Epithelial cell of proximal tubule (primary cell): ENCODE results near the gene CHAF1A. TPM values are rescaled to one million over a fixed set of nuclear protein-coding genes. Genes with fewer than 3 reads are reported as not detected.

Experiments used
- DNase-seq: peaks from one replicate; pipeline ENCODE4 v3.0.0-alpha.2; 2011; ENCODE audit warnings: low read depth
- H3K4me3 ChIP-seq: 2 replicates; pipeline ENCODE4 v1.5.1; 2011; ENCODE audit warnings: low read depth, mild to moderate bottlenecking, low read length
- total RNA-seq: library from RNA; depleted of rRNA; stranded (reverse); fragments of >200 nt; gene quantifications from 2 replicates; pipeline ENCODE4 v1.2.3, GENCODE V29; 2015
- TF ChIP-seq, protein P1 (sequence below): conservative IDR thresholded peaks from 2 replicates; pipeline ENCODE4 v1.5.1; 2012; ENCODE audit warnings: low read depth, mild to moderate bottlenecking, low read length

Gene CHAF1A
- total RNA-seq, 1 donor from 2014 or later = 36.7 TPM

DNA sequence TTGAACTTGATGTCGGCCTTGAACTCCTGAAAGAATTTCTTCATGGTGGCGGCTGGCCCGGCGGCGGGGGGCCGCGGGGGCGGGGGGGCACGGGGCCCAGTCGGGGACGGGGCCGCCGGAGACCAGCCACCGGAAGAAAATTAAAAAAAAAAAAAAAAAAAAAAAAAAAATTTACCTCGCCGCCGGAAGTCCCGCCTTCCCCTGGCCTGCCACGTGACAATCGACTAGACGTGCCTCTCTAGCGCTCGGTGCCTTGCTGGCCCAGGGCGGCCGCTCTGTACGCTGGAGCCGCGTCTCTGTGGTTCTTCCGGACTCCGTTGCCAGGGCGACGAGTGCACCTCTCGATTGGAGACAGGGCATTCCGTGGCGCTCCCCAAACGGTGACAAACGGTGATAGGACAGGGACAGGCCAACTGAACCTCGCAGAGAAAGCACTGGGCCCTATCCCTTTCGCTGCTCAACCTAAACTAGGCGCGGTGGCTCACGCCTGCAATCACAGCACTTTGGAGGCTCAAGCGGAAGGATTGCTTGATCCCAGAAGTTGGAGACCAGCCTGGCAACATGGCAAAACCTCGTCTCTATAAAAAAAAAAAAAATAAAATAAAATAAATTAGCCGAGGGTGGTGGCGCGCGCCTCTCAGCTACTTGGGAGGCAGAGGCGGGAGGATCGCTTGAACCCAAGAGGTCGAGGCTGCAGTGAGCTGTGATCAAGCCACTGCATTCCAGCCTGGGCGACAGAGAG, 55.4 kb downstream of the CHAF1A start, which contains the start of gene UBXN6:
UBXN6 (minus strand) TSS at position 141 of the 742 bp plus-strand sequence; CDS start at position 44, 97 bp downstream.
- TF ChIP-seq, protein P1, sequence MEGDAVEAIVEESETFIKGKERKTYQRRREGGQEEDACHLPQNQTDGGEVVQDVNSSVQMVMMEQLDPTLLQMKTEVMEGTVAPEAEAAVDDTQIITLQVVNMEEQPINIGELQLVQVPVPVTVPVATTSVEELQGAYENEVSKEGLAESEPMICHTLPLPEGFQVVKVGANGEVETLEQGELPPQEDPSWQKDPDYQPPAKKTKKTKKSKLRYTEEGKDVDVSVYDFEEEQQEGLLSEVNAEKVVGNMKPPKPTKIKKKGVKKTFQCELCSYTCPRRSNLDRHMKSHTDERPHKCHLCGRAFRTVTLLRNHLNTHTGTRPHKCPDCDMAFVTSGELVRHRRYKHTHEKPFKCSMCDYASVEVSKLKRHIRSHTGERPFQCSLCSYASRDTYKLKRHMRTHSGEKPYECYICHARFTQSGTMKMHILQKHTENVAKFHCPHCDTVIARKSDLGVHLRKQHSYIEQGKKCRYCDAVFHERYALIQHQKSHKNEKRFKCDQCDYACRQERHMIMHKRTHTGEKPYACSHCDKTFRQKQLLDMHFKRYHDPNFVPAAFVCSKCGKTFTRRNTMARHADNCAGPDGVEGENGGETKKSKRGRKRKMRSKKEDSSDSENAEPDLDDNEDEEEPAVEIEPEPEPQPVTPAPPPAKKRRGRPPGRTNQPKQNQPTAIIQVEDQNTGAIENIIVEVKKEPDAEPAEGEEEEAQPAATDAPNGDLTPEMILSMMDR = no peak
- H3K4me3 ChIP-seq = peak within 1 kb of the TSS; percentile 94
- peak; percentile 73 for DNase-seq

DNA sequence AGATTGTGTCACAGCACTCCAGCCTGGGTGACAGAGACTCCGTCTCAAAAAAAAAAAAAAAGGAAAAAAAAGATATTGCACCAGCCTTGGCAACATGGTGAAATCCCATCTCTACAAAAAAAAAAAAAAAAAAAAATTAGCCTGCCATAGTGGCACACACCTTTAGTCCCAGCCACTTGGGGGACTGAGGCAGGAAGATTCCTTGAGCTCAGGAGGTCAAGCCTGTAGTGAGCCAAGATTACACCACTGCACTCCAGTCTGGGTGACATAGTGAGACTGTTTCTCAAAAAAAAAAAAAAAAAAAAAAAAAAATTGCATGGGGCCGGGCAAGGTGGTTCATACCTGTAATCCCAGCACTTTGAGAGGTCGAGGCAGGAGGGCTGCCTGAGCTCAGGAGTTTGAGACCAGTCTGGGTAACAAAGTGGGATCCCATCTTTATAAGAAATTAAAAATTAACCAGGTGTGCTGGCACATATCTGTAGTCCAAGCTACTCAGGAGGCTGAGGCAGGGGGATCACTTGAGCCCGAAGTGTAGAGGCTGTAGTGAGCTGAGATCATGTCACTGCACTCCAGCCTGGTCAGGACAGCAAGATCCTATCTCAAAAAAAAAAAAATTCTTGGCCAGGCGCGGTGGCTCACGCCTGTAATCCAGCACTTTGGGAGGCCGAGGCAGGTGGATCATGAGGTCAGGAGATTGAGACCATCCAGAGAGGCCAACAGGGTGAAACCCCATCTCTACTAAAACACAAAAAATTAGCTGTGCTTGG, 62.6 kb downstream of the CHAF1A start:
- DNase-seq = no peak
- H3K4me3 ChIP-seq = no peak overlapping the region
- TF ChIP-seq, protein P1 = no peak

DNA sequence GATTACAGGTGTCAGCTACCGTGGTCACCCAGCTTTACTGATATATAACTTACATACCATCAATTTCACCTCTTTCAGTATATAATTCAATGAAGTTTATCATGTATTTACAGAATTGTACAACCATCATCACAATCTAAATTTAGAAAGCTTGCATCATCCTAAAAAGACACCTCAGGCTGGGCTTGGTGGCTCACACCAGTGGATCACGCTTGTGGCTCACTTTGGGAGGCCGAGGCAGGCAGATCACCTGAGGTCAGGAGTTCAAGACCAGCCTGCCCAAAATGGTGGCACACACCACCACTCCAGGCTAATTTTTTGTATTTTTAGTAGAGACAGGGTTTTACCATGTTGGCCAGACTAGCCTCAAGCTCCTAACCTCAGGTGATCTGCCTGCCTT, 65.4 kb downstream of the CHAF1A start:
- DNase-seq = no peak
- TF ChIP-seq, protein P1 = no peak

DNA sequence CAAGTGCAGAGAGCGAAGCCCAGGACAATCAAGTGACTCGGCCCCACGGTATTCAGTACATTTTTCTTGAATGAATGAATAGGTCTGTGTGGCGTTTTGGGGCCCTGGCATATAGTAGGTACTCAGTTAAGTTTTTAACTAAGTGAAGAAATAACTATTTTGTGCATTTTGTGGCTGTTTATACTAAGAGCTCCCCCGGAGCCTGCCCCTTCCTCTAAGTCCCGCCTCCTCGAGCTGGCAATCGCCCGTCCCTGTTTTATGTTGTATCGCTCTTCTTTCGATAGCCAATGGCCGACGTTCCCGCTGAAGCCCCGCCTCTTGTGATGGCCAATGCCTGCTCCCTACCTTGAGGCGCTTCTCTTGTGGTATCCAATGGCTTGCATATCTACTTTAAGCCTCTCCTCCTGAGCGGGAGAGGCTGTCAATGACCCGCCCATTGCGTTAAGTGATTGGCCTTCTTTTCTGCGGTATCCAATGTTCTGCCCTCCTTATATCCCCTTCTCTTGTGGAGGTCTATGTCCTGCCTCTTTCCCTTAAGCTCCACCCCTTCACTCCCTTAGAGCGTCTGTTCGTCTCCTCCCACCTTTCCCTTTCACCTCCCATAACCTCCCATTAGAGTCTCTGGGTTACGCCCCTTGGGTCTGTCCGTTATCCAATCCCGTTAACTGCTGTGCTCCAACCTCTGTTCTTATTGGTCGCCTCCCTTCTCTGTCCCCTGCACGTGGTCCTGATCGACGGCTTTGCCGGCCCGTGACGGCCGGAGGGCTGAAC, 69.1 kb downstream of the CHAF1A start:
- peak overlapping the region; percentile 67 for H3K4me3 ChIP-seq
- DNase-seq = peak; percentile 100
- TF ChIP-seq, protein P1 = no peak

More for the DNA sequence above, 65.4 kb downstream of the CHAF1A start:
- no peak overlapping the region for H3K4me3 ChIP-seq

DNA sequence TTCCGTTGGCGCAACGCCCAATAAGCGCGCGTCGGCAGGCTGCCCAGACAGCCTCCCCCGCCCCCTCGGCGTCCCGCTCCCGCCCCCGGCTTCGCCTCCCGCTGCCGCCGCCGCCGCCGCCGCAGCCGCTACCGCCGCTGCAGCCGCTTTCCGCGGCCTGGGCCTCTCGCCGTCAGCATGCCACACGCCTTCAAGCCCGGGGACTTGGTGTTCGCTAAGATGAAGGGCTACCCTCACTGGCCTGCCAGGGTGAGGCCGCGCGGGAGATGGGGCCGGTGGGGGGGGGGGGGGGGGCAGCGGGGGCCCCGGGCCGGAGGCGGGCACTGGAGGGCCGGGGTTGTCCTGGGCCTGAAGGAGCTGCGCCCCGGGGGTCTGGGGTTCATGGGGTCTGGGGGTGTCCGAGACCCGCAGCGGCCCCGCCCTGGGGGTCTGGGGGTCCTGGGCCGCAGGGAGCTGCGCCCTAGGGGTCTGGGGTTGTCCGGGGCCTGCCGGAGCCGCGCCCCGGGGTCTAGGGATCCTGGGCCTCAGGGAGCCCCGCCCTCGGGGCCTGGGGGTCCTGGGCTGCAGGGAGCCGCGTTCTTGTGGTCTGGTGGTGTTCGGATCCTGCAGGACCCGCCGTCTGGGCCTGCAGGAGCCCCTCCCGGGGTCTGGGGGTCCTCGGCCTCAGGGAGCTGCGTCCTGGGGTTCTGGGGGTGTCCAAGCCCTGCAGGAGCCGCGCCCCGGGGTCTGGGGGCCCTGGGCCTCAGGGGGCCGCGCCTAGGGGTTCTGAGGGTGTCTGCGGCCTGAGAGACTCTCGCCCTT, 69.9 kb downstream of the CHAF1A start, which contains the start of gene HDGFL2:
HDGFL2 (plus strand) TSS at position 124 of the 801 bp plus-strand sequence; CDS start at position 178, 54 bp downstream.
- TF ChIP-seq, protein P1 = no peak

More for the DNA sequence above, 69.9 kb downstream of the CHAF1A start, which contains the start of gene HDGFL2:
- DNase-seq = no peak
- peak within 1 kb of the TSS; percentile 81 for H3K4me3 ChIP-seq
